Panc1 (cell line): ENCODE data around the gene BDH1.

Source experiments
- POLR2AphosphoS5 ChIP-seq: IDR thresholded peaks from 2 replicates; pipeline ENCODE4 v1.6.1; 2012; ENCODE audit warnings: mild to moderate bottlenecking, low read depth, low read length, moderate library complexity
- TF ChIP-seq, protein P1 (sequence below): fragments of 450-650 bp; IDR thresholded peaks from 2 replicates; pipeline ENCODE4 v1.5.1; 2017; ENCODE audit warnings: mild to moderate bottlenecking

DNA sequence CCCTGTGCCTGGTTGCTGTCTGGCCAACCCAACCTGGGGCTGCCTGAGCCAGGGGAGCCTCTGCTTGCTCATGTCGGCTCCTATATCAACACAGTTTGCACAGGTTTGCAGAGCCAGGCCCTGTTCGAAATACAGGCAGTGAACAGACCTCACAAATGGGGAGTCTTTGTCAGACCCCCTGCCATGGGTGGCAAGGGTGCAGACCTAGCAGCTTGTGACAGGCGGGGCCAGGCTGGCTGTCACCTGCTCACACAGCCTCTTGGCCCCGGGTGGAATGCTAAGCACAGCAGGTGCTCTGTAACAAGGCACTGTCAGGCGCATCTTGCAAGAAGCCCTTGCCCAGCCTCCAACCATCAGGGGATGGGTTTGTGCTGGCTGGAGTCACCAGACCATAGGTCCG, 47.3 kb downstream of the BDH1 start:
- TF ChIP-seq, protein P1, sequence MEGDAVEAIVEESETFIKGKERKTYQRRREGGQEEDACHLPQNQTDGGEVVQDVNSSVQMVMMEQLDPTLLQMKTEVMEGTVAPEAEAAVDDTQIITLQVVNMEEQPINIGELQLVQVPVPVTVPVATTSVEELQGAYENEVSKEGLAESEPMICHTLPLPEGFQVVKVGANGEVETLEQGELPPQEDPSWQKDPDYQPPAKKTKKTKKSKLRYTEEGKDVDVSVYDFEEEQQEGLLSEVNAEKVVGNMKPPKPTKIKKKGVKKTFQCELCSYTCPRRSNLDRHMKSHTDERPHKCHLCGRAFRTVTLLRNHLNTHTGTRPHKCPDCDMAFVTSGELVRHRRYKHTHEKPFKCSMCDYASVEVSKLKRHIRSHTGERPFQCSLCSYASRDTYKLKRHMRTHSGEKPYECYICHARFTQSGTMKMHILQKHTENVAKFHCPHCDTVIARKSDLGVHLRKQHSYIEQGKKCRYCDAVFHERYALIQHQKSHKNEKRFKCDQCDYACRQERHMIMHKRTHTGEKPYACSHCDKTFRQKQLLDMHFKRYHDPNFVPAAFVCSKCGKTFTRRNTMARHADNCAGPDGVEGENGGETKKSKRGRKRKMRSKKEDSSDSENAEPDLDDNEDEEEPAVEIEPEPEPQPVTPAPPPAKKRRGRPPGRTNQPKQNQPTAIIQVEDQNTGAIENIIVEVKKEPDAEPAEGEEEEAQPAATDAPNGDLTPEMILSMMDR, result no peak
- TF ChIP-seq POLR2AphosphoS5, result no peak
